ENCODE measurements around the gene ATP1A4.

DNA sequence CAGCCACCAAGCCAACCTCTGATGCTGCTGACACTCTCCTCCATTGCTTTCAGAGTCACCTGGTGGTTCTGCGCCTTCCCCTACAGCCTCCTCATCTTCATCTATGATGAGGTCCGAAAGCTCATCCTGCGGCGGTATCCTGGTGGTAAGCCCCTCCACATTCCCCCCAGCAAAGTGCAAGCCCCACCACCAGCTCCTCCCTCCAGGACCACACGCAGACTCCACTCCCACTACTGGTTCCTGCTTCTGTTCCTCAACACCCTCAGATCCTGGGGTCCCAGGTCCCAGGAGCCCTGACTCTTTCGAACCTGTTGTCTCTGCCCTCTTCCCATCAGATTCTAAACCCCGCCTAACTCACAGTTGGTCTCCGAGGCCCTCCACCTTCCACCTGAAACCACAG is 11.6 kb upstream of the ATP1A4 start:
- TF ChIP-seq, protein P1, sequence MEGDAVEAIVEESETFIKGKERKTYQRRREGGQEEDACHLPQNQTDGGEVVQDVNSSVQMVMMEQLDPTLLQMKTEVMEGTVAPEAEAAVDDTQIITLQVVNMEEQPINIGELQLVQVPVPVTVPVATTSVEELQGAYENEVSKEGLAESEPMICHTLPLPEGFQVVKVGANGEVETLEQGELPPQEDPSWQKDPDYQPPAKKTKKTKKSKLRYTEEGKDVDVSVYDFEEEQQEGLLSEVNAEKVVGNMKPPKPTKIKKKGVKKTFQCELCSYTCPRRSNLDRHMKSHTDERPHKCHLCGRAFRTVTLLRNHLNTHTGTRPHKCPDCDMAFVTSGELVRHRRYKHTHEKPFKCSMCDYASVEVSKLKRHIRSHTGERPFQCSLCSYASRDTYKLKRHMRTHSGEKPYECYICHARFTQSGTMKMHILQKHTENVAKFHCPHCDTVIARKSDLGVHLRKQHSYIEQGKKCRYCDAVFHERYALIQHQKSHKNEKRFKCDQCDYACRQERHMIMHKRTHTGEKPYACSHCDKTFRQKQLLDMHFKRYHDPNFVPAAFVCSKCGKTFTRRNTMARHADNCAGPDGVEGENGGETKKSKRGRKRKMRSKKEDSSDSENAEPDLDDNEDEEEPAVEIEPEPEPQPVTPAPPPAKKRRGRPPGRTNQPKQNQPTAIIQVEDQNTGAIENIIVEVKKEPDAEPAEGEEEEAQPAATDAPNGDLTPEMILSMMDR (IDR thresholded peaks at IDR 0.05; ENCODE audit: low read depth, low read length, poor library complexity, severe bottlenecking), result no peak
- TF ChIP-seq EZH2phosphoT487 (IDR thresholded peaks at IDR 0.05; ENCODE audit: borderline replicate concordance, low read length), result no peak

All from DOHH2 (cell line).